Heart right ventricle (tissue), 16 donors: Measurements from ENCODE around the gene DOCK3. TPM values are rescaled to one million over a fixed set of nuclear protein-coding genes. Genes with fewer than 3 reads are reported as not detected.
A peak's percentile ranks its signal among the peaks of the same experiment; 100 is the strongest.
"Not testable (repeated sequence)": the region's sequence is repeated elsewhere in the genome, so short reads cannot be mapped to it uniquely, and the experiment has no call there.

ENCODE experiments used
- ATAC-seq, 8 donors: fragments of 200-7000 bp; cut with Tn5 transposase; one replicate each; pipeline ENCODE4 v1.9.1; 2020; ENCODE audit warnings: mild to moderate bottlenecking in 8 of 8, moderate library complexity in 8 of 8, moderate number of reproducible peaks in 1 of 8
- DNase-seq, 2 donors: peaks; one replicate each; pipeline ENCODE4 v3.0.0-alpha.2; 2020
- H3K27ac ChIP-seq, 10 donors: fragments of 200-600 bp; sonication (generic) in 2 of 10; one replicate each; pipeline versions ENCODE4 v1.5.0 to v1.8.0; 2020 to 2022; ENCODE audit warnings: mild to moderate bottlenecking in 3 of 10
- H3K27me3 ChIP-seq, 7 donors: fragments of 200-600 bp; one replicate each; pipeline ENCODE4 v1.8.0; 2021 to 2022; ENCODE audit warnings: mild to moderate bottlenecking in 2 of 7
- H3K36me3 ChIP-seq, 9 donors: fragments of 200-600 bp; sonication (generic) in 1 of 9; one replicate each; pipeline versions ENCODE4 v1.5.0 to v1.8.0; 2020 to 2022; ENCODE audit warnings: mild to moderate bottlenecking in 2 of 9
- H3K4me1 ChIP-seq, 9 donors: fragments of 200-600 bp; sonication (generic) in 1 of 9; one replicate each; pipeline versions ENCODE4 v1.5.0 to v1.8.0; 2020 to 2022; ENCODE audit warnings: mild to moderate bottlenecking in 4 of 9
- H3K4me3 ChIP-seq, 10 donors: fragments of 200-600 bp; sonication (generic) in 2 of 10; one replicate each; pipeline versions ENCODE4 v1.5.0 to v1.8.0; 2020 to 2022; ENCODE audit warnings: mild to moderate bottlenecking in 7 of 10, moderate library complexity in 2 of 10
- H3K9me3 ChIP-seq, 11 donors: fragments of 200-600 bp in 10 of 11; sonication (generic) in 2 of 11; one replicate each; pipeline versions ENCODE4 v1.5.0 to v1.8.0; 2013 to 2022; ENCODE audit warnings: mild to moderate bottlenecking in 2 of 11, control low read depth in 1 of 11, moderate library complexity in 1 of 11
- CTCF ChIP-seq, 9 donors: fragments of 200-600 bp; sonication (generic) in 2 of 9; IDR thresholded peaks; one replicate each; pipeline versions ENCODE4 v1.5.0 to v1.8.0; 2021 to 2022; ENCODE audit warnings: antibody characterized with exemption in 9 of 9, mild to moderate bottlenecking in 5 of 9, moderate library complexity in 1 of 9
- WGBS, 2 donors: extraction: QIAGEN DNeasy Blood & Tissue Kit; methylation state at CpG; one replicate each; pipeline ENCODE4 v1.1.7; 2013; ENCODE audit warnings: inconsistent platforms in 1 of 2; 5-methylcytosine and 5-hydroxymethylcytosine counted together
- intact Hi-C, 10 donors: fragments of 100-400 bp; cut with DNase I; formaldehyde crosslinking; loops; one replicate each; pipeline versions ENCODE4 v1.11.1 to v1.14.2; 2022
- polyA plus RNA-seq, 2 donors: library from polyadenylated mRNA; stranded (reverse); fragments of 200-250 nt; gene quantifications; one replicate each; pipeline ENCODE4 v1.2.3, GENCODE V29; 2013
- total RNA-seq, 10 donors: library from RNA; stranded (reverse); fragmentation: NEBNext Ultra II Directional in 3 of 10; extraction: Animal tissue kit (Norgen Biotek cat#: 25700) in 3 of 10; gene quantifications; one replicate each; pipeline versions ENCODE4 v1.2.1 to v1.2.4, GENCODE V29; 2021 to 2023
- donor health status: Arrhythmogenic right ventricular cardiomyopathy.
- donor health status: ischemic (EF 13 %, LVEDD 7.1; RV severe dilation, severe dysfunction).
- donor health status: healthy with polysubstance abuse.
- donor health status: DM: no; HTN: yes; CAD: no.
- donor health status: DM: no; HTN: no; CAD: no.
- donor health status: ischemic (EF 25% LVEDD 6.9; RV normal size, moderate dysfunction).
- donor health status: ischemic (EF 25% LVEDD 5.7; RV mildly dilated, moderate dysfunction).
- donor health status: healthy.
- donor health status: DM: yes; HTN: yes; CAD: no.
- donor health status: Ischemic cardiomyopathy.
- donor health status: ischemic (EF 35%, LVEDD 5.7; RV mildly dilated, moderate dysfunction).
- donor health status: nonischemic (EF 11% LVEDD 7.7; RV severe dilation, severe dysfunction).
- donor health status: DM: yes; HTN: yes; CAD: no.
- donor health status: PGD.
- donor health status: ischemic (EF 29% LVEDD 5.4; RV normal size, mild dysfunction).
- donor health status: nonischemic (EF 23%, LVEDD 6.1; RV moderate dilation, normal function).

DOCK3 gene
- total and polyA plus RNA-seq, 12 donors: 1.2 to 6.6 (median 4.7) TPM

DNA sequence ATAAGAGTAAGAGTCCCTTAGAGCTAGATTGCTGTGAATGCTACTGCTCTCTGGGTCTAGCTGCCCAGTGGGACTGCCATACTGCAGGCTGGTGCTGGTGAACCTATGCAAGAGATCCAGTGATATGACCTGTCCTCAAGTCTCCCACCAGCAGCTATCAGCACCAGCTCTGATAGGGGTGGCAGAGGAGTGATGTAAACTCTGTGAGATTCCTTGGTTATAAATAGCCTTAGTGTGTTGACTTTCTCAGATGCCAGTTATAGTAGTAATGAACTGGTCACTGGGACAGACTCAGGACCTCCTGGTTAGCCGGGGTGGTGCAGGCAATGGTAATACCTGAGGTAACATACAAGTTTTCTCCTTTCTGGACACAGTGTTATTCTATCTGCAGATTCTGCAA lies 515.5 kb downstream of the DOCK3 start:
- Histone ChIP-seq H3K9me3 (peaks cover 0 to 42% (median 0%) of the 10 kb centered on the region in 11 donors), H3K27me3 (no peaks in the 10 kb centered on the region), H3K4me3 (no peak overlapping the region), H3K36me3 (no peaks in the 10 kb centered on the region), H3K4me1 (peaks cover 0 to 12% (median 4%) of the 10 kb centered on the region in 9 donors), H3K27ac (no peak overlapping the region)
- DNase-seq (peak in 1 of 2 donors; percentile 16), ATAC-seq (peak; percentile 58 to 96 (median 90))
- TF ChIP-seq CTCF (IDR thresholded peaks at IDR 0.05): peak in 1 of 9 donors; percentile 7
- intact Hi-C loops: no loop called here
- 31 to 53% methylated on average over 1 of the region's 1 CpG for WGBS, 2 donors

DNA sequence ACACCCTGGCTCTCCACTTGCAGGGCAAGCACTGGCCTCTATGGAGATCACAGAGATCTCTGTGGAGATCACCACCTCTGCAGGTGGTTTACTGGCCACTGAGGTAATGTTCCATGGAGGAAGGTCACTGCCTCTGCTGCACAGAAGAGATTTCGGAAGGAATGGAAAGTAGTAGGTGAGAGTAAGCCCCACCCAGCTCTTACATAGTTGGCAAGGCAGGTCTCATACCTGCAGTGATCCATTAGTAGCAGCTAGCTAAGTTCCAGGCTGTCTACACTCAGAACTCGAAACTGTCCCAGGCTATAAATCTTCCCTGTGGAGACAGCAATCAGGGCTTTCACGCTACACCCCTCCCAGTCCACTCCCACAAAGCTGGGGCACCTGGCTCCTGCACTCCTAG lies 516.1 kb downstream of the DOCK3 start:
- DNase-seq: no peak
- Histone ChIP-seq H3K27ac (no peak overlapping the region), H3K9me3 (peaks cover 0 to 42% (median 0%) of the 10 kb centered on the region in 11 donors), H3K27me3 (no peaks in the 10 kb centered on the region), H3K36me3 (no peaks in the 10 kb centered on the region), H3K4me3 (no peak overlapping the region), H3K4me1 (peaks cover 0 to 12% (median 4%) of the 10 kb centered on the region in 9 donors)
- 74 to 83% methylated on average over 3 of the region's 3 CpGs for WGBS, 2 donors
- intact Hi-C loops: no loop called here
- ATAC-seq: peak in 1 of 8 donors; percentile 58
- TF ChIP-seq CTCF (IDR thresholded peaks at IDR 0.05): no peak

GRCh38 chr3:51191768-51192167 lies 517.0 kb downstream of the DOCK3 start:
- no peak overlapping the region for H3K27ac ChIP-seq
- intact Hi-C loops: no loop called here

GRCh38 chr3:51198477-51198876 lies 523.8 kb downstream of the DOCK3 start:
- ATAC-seq (no peak), DNase-seq (no peak)
- Histone ChIP-seq H3K36me3 (no peaks in the 10 kb centered on the region), H3K27ac (no peak overlapping the region), H3K9me3 (peaks cover 0 to 29% (median 4%) of the 10 kb centered on the region in 11 donors), H3K4me3 (no peak overlapping the region), H3K4me1 (no peaks in the 10 kb centered on the region), H3K27me3 (no peaks in the 10 kb centered on the region)
- intact Hi-C loops: no loop called here
- TF ChIP-seq CTCF (IDR thresholded peaks at IDR 0.05): no peak
- WGBS, 2 donors: 79 to 86% methylated on average over 3 of the region's 3 CpGs

More at GRCh38 chr3:51191768-51192167, 517.0 kb downstream of the DOCK3 start:
- no peak for TF ChIP-seq CTCF (IDR thresholded peaks at IDR 0.05)
- Histone ChIP-seq H3K27me3 (no peaks in the 10 kb centered on the region), H3K4me1 (peaks cover 0 to 12% (median 4%) of the 10 kb centered on the region in 9 donors), H3K9me3 (peaks cover 0 to 45% (median 3%) of the 10 kb centered on the region in 11 donors), H3K4me3 (no peak overlapping the region), H3K36me3 (no peaks in the 10 kb centered on the region)
- DNase-seq (no peak), ATAC-seq (no peak)

DNA sequence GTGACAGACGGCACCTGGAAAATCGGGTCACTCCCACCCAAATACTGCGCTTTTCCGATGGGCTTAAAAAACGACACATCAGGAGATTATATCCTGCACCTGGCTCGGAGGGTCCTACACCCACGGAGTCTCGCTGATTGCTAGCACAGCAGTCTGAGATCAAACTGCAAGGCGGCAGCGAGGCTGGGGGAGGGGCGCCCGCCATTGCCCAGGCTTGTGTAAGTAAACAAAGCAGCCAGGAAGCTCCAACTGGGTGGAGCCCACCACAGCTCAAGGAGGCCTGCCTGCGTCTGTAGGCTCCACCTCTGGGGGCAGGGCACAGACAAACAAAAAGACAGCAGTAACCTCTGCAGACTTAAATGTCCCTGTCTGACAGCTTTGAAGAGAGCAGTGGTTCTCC lies 524.6 kb downstream of the DOCK3 start:
- H3K36me3 ChIP-seq, ATAC-seq, H3K4me1 ChIP-seq, DNase-seq, H3K27me3 ChIP-seq, H3K4me3 ChIP-seq, intact Hi-C loops, H3K27ac ChIP-seq: not testable (repeated sequence)
- 92 to 95% methylated on average over 13 of the region's 13 CpGs for WGBS, 2 donors
- peaks cover 0 to 27% (median 4%) of the 10 kb centered on the region in 11 donors for H3K9me3 ChIP-seq
